ENCODE data around the gene REXO1.

GRCh38 chr19:1785310-1785709, 63.0 kb downstream of the REXO1 start:
- TF ChIP-seq CTCF (IDR thresholded peaks at IDR 0.05) (no peak), POLR2A (IDR thresholded peaks at IDR 0.05) (no peak)
